Measurements from ENCODE around the gene HILPDA. TPM values are rescaled to one million over a fixed set of nuclear protein-coding genes. Genes with fewer than 3 reads are reported as not detected.

Gene HILPDA
- polyA plus RNA-seq, 1 donor from 2014 or later = 16.6 TPM

DNA sequence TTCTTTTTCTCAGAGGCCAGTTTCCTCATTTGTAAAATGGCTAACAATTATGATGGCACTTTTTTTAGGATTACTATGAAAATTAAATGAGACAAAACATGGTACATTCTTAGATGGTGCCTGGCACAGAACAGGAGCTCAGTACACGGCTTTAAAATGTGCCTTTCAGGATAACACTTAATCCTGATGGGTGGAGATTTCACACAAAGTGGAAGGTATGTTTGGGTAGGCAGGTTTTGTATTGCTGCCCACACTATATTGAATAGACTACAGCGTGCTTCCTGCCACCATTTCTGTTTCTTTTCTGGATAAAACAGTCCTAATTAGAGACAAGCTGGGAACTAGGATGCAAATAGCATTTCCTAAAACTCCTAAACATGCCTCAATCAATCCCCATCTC lies 23.9 kb upstream of the HILPDA start:
- H3K4me3 ChIP-seq (ENCODE audit: low read length) = no peak overlapping the region
- H3K36me3 ChIP-seq (ENCODE audit: insufficient read depth, low read length) = no peaks in the 10 kb centered on the region
- no peaks in the 10 kb centered on the region for H3K27me3 ChIP-seq (ENCODE audit: insufficient read depth, low read depth, low read length)
- H3K9ac ChIP-seq (ENCODE audit: low read length) = no peak overlapping the region
- TF ChIP-seq CTCF (IDR thresholded peaks at IDR 0.05; ENCODE audit: poor library complexity, severe bottlenecking) = no peak
- no peak for TF ChIP-seq EZH2 (IDR thresholded peaks at IDR 0.05; ENCODE audit: borderline replicate concordance, insufficient read depth, low read length, poor library complexity, severe bottlenecking)
- no peak for TF ChIP-seq SMC3 (conservative IDR thresholded peaks at IDR 0.05; ENCODE audit: poor library complexity)
- TF ChIP-seq EP300 (conservative IDR thresholded peaks at IDR 0.05; ENCODE audit: poor library complexity, severe bottlenecking) = no peak
- no peak for TF ChIP-seq REST (IDR thresholded peaks at IDR 0.05; ENCODE audit: borderline replicate concordance)
- no peak for TF ChIP-seq MXI1 (conservative IDR thresholded peaks at IDR 0.05; ENCODE audit: poor library complexity, severe bottlenecking)
- no peak for TF ChIP-seq TAF1 (IDR thresholded peaks at IDR 0.05; ENCODE audit: low read depth)
- TF ChIP-seq RAD21 (conservative IDR thresholded peaks at IDR 0.05) = no peak
- no peak for TF ChIP-seq POLR2AphosphoS5 (IDR thresholded peaks at IDR 0.05)
- H3K9me3 ChIP-seq (ENCODE audit: low read length) = no peaks in the 10 kb centered on the region
- no peaks in the 10 kb centered on the region for H3F3A ChIP-seq (ENCODE audit: insufficient read depth, low read length, poor library complexity, severe bottlenecking)
- H4K20me1 ChIP-seq (ENCODE audit: insufficient read depth) = no peaks in the 10 kb centered on the region
- H3K4me2 ChIP-seq (ENCODE audit: low read length) = no peak overlapping the region
- no peak overlapping the region for H3K27ac ChIP-seq (ENCODE audit: low read length)
- H2AFZ ChIP-seq (ENCODE audit: low read depth, low read length) = no peak overlapping the region
- no peaks in the 10 kb centered on the region for H3K9me2 ChIP-seq (ENCODE audit: insufficient read depth, low read length)
- H3K79me2 ChIP-seq (replicated peaks; ENCODE audit: insufficient read depth, low read length) = no peaks in the 10 kb centered on the region

GRCh38 chr7:128434413-128435326 lies 21.0 kb upstream of the HILPDA start:
- no peak overlapping the region for H3K4me3 ChIP-seq (ENCODE audit: low read length)
- H3K79me2 ChIP-seq (replicated peaks; ENCODE audit: insufficient read depth, low read length) = no peaks in the 10 kb centered on the region
- no peak overlapping the region for H3K4me2 ChIP-seq (ENCODE audit: low read length)
- no peaks in the 10 kb centered on the region for H3K36me3 ChIP-seq (ENCODE audit: insufficient read depth, low read length)
- TF ChIP-seq EZH2 (IDR thresholded peaks at IDR 0.05; ENCODE audit: borderline replicate concordance, insufficient read depth, low read length, poor library complexity, severe bottlenecking) = no peak
- H3K9me2 ChIP-seq (ENCODE audit: insufficient read depth, low read length) = no peaks in the 10 kb centered on the region
- no peak overlapping the region for H3K27ac ChIP-seq (ENCODE audit: low read length)
- H3K9ac ChIP-seq (ENCODE audit: low read length) = no peak overlapping the region
- no peaks in the 10 kb centered on the region for H3K27me3 ChIP-seq (ENCODE audit: insufficient read depth, low read depth, low read length)
- H3K9me3 ChIP-seq (ENCODE audit: low read length) = no peaks in the 10 kb centered on the region
- no peaks in the 10 kb centered on the region for H3F3A ChIP-seq (ENCODE audit: insufficient read depth, low read length, poor library complexity, severe bottlenecking)
- no peak overlapping the region for H2AFZ ChIP-seq (ENCODE audit: low read depth, low read length)
- no peaks in the 10 kb centered on the region for H4K20me1 ChIP-seq (ENCODE audit: insufficient read depth)
